ENCODE results near the gene C4A.

The C4A gene

DNA sequence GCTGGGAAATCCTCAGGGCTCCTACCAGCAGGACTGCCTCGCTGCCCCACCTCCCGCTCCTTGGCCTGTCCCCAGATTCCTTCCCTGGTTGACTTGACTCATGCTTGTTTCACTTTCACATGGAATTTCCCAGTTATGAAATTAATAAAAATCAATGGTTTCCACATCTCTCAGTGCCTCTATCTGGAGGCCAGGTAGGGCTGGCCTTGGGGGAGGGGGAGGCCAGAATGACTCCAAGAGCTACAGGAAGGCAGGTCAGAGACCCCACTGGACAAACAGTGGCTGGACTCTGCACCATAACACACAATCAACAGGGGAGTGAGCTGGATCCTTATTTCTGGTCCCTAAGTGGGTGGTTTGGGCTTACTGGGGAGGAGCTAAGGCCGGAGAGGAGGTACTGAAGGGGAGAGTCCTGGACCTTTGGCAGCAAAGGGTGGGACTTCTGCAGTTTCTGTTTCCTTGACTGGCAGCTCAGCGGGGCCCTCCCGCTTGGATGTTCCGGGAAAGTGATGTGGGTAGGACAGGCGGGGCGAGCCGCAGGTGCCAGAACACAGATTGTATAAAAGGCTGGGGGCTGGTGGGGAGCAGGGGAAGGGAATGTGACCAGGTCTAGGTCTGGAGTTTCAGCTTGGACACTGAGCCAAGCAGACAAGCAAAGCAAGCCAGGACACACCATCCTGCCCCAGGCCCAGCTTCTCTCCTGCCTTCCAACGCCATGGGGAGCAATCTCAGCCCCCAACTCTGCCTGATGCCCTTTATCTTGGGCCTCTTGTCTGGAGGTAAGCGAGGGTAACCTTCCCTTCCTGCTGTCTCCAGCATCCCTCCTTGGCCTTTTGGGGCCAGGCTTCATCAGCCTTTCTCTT lies 36.1 kb upstream of the C4A start, which contains the start of gene CFB:
CFB (plus strand) TSS at position 589 of the 863 bp plus-strand sequence; CDS start at position 716, 127 bp downstream.
- DNase-seq (ENCODE audit: low read depth in 2 of 2): peak; percentile 91 to 92
- peak within 1 kb of the TSS; percentile 8 to 20 for H3K4me3 ChIP-seq (replicated peaks in 1 of 2; ENCODE audit: low read depth in 2 of 2, low read length in 2 of 2)
- TF ChIP-seq, protein P1, sequence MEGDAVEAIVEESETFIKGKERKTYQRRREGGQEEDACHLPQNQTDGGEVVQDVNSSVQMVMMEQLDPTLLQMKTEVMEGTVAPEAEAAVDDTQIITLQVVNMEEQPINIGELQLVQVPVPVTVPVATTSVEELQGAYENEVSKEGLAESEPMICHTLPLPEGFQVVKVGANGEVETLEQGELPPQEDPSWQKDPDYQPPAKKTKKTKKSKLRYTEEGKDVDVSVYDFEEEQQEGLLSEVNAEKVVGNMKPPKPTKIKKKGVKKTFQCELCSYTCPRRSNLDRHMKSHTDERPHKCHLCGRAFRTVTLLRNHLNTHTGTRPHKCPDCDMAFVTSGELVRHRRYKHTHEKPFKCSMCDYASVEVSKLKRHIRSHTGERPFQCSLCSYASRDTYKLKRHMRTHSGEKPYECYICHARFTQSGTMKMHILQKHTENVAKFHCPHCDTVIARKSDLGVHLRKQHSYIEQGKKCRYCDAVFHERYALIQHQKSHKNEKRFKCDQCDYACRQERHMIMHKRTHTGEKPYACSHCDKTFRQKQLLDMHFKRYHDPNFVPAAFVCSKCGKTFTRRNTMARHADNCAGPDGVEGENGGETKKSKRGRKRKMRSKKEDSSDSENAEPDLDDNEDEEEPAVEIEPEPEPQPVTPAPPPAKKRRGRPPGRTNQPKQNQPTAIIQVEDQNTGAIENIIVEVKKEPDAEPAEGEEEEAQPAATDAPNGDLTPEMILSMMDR (IDR thresholded peaks at IDR 0.05; ENCODE audit: low read depth, low read length): no peak

DNA sequence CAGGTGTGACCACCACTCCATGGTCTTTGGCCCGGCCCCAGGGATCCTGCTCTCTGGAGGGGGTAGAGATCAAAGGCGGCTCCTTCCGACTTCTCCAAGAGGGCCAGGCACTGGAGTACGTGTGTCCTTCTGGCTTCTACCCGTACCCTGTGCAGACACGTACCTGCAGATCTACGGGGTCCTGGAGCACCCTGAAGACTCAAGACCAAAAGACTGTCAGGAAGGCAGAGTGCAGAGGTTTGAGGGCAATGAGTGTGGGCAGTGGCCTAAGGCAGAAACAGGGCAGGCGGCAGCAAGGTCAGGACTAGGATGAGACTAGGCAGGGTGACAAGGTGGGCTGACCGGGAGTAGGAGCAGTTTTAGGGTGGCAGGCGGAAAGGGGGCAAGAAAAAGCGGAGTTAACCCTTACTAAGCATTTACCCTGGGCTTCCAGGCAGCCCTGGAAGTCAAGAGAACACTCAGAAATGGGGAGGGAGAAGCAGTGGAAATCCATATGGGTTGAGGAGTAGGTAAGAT lies 35.4 kb upstream of the C4A start:
- peak overlapping the region; percentile 8 to 20 for H3K4me3 ChIP-seq (replicated peaks in 1 of 2; ENCODE audit: low read depth in 2 of 2, low read length in 2 of 2)
- TF ChIP-seq, protein P1 (IDR thresholded peaks at IDR 0.05; ENCODE audit: low read depth, low read length): no peak
- DNase-seq (ENCODE audit: low read depth in 2 of 2): no peak

DNA sequence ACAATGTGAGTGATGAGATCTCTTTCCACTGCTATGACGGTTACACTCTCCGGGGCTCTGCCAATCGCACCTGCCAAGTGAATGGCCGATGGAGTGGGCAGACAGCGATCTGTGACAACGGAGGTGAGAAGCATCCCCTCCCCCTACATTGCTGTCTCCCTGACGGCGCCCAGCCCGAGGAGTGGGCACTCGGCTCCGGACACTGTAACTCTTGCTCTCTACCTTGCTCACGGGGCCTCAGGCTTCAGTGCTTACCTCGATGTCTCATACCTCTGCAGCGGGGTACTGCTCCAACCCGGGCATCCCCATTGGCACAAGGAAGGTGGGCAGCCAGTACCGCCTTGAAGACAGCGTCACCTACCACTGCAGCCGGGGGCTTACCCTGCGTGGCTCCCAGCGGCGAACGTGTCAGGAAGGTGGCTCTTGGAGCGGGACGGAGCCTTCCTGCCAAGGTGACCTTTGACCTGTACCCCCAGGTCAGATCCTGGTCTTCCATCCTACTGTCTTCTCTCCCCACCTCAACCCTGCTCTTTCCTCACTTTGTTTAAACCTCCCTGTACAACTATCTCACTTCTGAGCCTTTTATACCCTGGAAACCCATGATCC lies 34.7 kb upstream of the C4A start:
- no peak overlapping the region for H3K4me3 ChIP-seq (replicated peaks in 1 of 2; ENCODE audit: low read depth in 2 of 2, low read length in 2 of 2)
- TF ChIP-seq, protein P1 (IDR thresholded peaks at IDR 0.05; ENCODE audit: low read depth, low read length): no peak
- no peak for DNase-seq (ENCODE audit: low read depth in 2 of 2)

DNA sequence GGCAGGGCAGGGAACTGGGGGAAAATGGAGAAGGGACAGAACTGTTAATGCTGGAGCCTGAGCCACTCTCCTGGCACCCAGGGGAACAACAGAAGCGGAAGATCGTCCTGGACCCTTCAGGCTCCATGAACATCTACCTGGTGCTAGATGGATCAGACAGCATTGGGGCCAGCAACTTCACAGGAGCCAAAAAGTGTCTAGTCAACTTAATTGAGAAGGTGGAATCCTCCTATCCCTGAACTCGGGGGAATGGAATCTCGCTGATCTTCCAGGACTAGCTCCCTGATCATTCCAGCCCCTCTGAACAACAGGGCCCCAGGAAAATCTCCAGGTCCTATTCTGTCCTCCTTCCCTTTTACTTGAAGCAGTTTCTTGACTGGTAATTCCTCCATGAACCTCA lies 34.0 kb upstream of the C4A start:
- no peak for DNase-seq (ENCODE audit: low read depth in 2 of 2)
- TF ChIP-seq, protein P1 (IDR thresholded peaks at IDR 0.05; ENCODE audit: low read depth, low read length): no peak
- no peak overlapping the region for H3K4me3 ChIP-seq (replicated peaks in 1 of 2; ENCODE audit: low read depth in 2 of 2, low read length in 2 of 2)

DNA sequence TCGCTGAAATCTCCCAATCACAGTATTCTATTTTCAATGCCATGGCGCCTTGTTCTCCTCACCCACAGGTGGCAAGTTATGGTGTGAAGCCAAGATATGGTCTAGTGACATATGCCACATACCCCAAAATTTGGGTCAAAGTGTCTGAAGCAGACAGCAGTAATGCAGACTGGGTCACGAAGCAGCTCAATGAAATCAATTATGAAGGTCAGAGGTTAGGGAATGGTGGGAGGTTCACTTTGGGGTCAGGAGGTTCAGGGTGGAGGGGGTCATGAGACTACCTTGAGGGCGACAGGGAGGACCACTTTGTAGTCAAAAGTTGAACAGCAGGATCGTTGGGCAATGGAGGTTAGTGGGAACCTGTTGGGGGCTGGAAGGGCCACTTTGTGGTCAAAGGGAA lies 33.6 kb upstream of the C4A start:
- no peak for DNase-seq (ENCODE audit: low read depth in 2 of 2)
- H3K4me3 ChIP-seq (replicated peaks in 1 of 2; ENCODE audit: low read depth in 2 of 2, low read length in 2 of 2): no peak overlapping the region
- TF ChIP-seq, protein P1 (IDR thresholded peaks at IDR 0.05; ENCODE audit: low read depth, low read length): no peak

DNA sequence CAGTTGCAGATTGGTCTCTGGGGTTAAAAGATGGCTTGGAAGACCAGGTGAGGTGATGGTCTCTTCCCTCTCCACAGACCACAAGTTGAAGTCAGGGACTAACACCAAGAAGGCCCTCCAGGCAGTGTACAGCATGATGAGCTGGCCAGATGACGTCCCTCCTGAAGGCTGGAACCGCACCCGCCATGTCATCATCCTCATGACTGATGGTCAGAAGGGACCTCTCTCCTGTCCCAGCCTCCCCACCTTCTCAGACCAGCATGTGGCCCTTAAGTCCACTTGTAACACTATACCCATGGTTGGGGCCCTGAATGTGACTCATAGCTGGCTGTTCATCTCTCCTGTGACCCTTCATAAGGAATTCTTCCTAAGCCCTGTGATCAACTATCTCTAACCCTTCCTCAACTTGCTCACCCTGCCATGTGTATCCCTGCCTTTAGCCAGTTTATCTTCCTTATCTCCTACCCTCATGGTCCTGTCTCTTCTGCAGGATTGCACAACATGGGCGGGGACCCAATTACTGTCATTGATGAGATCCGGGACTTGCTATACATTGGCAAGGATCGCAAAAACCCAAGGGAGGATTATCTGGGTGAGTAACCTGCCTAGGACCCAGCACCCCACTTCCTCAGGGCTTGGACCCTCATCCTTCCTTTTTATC lies 33.0 kb upstream of the C4A start:
- no peak overlapping the region for H3K4me3 ChIP-seq (replicated peaks in 1 of 2; ENCODE audit: low read depth in 2 of 2, low read length in 2 of 2)
- TF ChIP-seq, protein P1 (IDR thresholded peaks at IDR 0.05; ENCODE audit: low read depth, low read length): no peak
- DNase-seq (ENCODE audit: low read depth in 2 of 2): peak in 1 of 2 donors; percentile 69
